Colonic mucosa (tissue), 4 donors: Measurements from ENCODE around the gene PIAS4. TPM values are rescaled to one million over a fixed set of nuclear protein-coding genes. Genes with fewer than 3 reads are reported as not detected.

ENCODE experiments used
- DNase-seq: peaks from one replicate; pipeline ENCODE4 v3.0.0-alpha.2; 2020
- H3K27ac ChIP-seq: fragments of 200-600 bp; one replicate; pipeline ENCODE4 v1.8.0; 2021
- H3K27me3 ChIP-seq: fragments of 200-600 bp; one replicate; pipeline ENCODE4 v1.8.0; 2021
- H3K36me3 ChIP-seq: fragments of 200-600 bp; one replicate; pipeline ENCODE4 v1.8.0; 2021
- H3K4me1 ChIP-seq: fragments of 200-600 bp; one replicate; pipeline ENCODE4 v1.8.0; 2021; ENCODE audit warnings: mild to moderate bottlenecking
- H3K4me3 ChIP-seq: fragments of 200-600 bp; one replicate; pipeline ENCODE4 v1.8.0; 2021
- H3K9ac ChIP-seq, 2 donors: one replicate each; pipeline ENCODE4 v1.7.0; 2013; ENCODE audit warnings: control low read depth in 2 of 2, low read depth in 2 of 2, low read length in 2 of 2
- H3K9me3 ChIP-seq: fragments of 200-600 bp; one replicate; pipeline ENCODE4 v1.8.0; 2021
- CTCF ChIP-seq: fragments of 200-600 bp; IDR thresholded peaks from one replicate; pipeline ENCODE4 v1.8.0; 2022; ENCODE audit warnings: antibody characterized with exemption, mild to moderate bottlenecking
- intact Hi-C: fragments of 100-400 bp; cut with DNase I; formaldehyde crosslinking; loops from one replicate; pipeline ENCODE4 v1.14.1; 2022
- total RNA-seq, 2 donors: library from RNA; stranded (reverse); fragmentation: NEBNext Ultra II Directional in 1 of 2; extraction: Animal tissue kit (Norgen Biotek cat#: 25700) in 1 of 2; gene quantifications; one replicate each; pipeline ENCODE4 v1.2.1, GENCODE V29; 2021
- donor health status: healthy.
- donor health status: DM: no; HTN: no; CAD: no.
- donor health status: DM: no; HTN: no; CAD: no.

PIAS4 gene
- total RNA-seq, 2 donors from 2014 or later: 29.9 to 31.5 TPM

GRCh38 chr19:3970313-3970807, 37.2 kb upstream of the PIAS4 start:
- Histone ChIP-seq H3K4me1 (peaks cover 22% of the 10 kb centered on the region), H3K27ac (peak overlapping the region; percentile 89), H3K27me3 (no peaks in the 10 kb centered on the region), H3K36me3 (no peaks in the 10 kb centered on the region), H3K4me3 (peak overlapping the region; percentile 77), H3K9ac (peak overlapping the region; percentile 92 to 99), H3K9me3 (no peaks in the 10 kb centered on the region)
- no peak for DNase-seq
- intact Hi-C loops: no loop called here
- TF ChIP-seq CTCF: no peak

- no peaks in the 10 kb centered on the region for H3K9me3 ChIP-seq
- peak within 1 kb of the TSS; percentile 92 to 99 for H3K9ac ChIP-seq
- no peaks in the 10 kb centered on the region for H3K36me3 ChIP-seq
- peak; percentile 98 for DNase-seq
- peak within 1 kb of the TSS; percentile 89 for H3K27ac ChIP-seq
- no peaks in the 10 kb centered on the region for H3K27me3 ChIP-seq
- peaks cover 18% of the 10 kb centered on the region for H3K4me1 ChIP-seq
- TF ChIP-seq CTCF: no peak
- intact Hi-C loops: no loop called here
- H3K4me3 ChIP-seq: peak within 1 kb of the TSS; percentile 77
Measured at GRCh38 chr19:3970808-3971598, 36.5 kb upstream of the PIAS4 start, which contains the start of gene DAPK3. Gene DAPK3, minus strand, starts transcription at chr19:3971099. Its CDS starts 1,364 bp downstream, at chr19:3969735.

GRCh38 chr19:3975144-3975543, 32.4 kb upstream of the PIAS4 start:
- Histone ChIP-seq H3K4me1 (no peaks in the 10 kb centered on the region), H3K4me3 (no peak overlapping the region), H3K27me3 (no peaks in the 10 kb centered on the region), H3K9me3 (no peaks in the 10 kb centered on the region), H3K9ac (no peak overlapping the region), H3K27ac (no peak overlapping the region), H3K36me3 (peaks cover 31% of the 10 kb centered on the region)
- intact Hi-C loops: no loop called here
- no peak for DNase-seq
- no peak for TF ChIP-seq CTCF

GRCh38 chr19:3975637-3976087, 31.9 kb upstream of the PIAS4 start:
- H3K36me3 ChIP-seq: peaks cover 36% of the 10 kb centered on the region
- no peak overlapping the region for H3K4me3 ChIP-seq
- H3K4me1 ChIP-seq: no peaks in the 10 kb centered on the region
- no peak for DNase-seq
- H3K9ac ChIP-seq: no peak overlapping the region
- no peak overlapping the region for H3K27ac ChIP-seq
- no peaks in the 10 kb centered on the region for H3K9me3 ChIP-seq
- intact Hi-C loops: no loop called here
- H3K27me3 ChIP-seq: no peaks in the 10 kb centered on the region
- TF ChIP-seq CTCF: no peak

- no peaks in the 10 kb centered on the region for H3K9me3 ChIP-seq
- peaks cover 46% of the 10 kb centered on the region for H3K36me3 ChIP-seq
- no peak overlapping the region for H3K27ac ChIP-seq
- no peaks in the 10 kb centered on the region for H3K27me3 ChIP-seq
- no peak overlapping the region for H3K4me3 ChIP-seq
- no peak for DNase-seq
- intact Hi-C loops: no loop called here
- peak overlapping the region in 1 of 2 donors; percentile 5 for H3K9ac ChIP-seq
- no peak for TF ChIP-seq CTCF
- no peaks in the 10 kb centered on the region for H3K4me1 ChIP-seq
Measured at GRCh38 chr19:3976495-3977241, 30.9 kb upstream of the PIAS4 start.
